UCSD-AML1 (cell line): ENCODE results near the gene ATG5.
"Not testable (repeated sequence)": the region's sequence is repeated elsewhere in the genome, so short reads cannot be mapped to it uniquely, and the experiment has no call there.

ENCODE experiments used
- DNase-seq: peaks from one replicate; lab custom pipeline; 2025; ENCODE audit not compliant: unreplicated experiment; lab: John Stamatoyannopoulos, UW

ATG5 gene

DNA sequence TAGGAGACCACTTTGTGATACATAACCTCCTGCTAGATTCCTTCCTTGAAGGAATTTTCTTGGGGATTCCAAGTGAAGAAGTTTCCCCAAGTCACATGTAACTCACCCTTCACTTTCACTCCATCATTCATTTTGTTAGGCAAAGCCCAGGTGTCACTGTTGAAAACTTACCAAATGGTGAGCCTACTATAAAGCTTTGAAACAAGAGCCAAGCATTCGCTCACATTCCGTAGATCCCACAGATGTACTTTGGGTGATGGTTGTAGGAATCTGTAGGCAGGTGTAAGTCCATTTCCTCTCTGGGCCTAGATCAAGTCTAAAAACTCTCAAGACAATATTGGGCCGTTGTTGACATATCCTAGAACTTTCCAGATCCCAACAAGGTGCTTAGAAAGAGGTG lies 165.4 kb downstream of the ATG5 start:
- no peak for DNase-seq

DNA sequence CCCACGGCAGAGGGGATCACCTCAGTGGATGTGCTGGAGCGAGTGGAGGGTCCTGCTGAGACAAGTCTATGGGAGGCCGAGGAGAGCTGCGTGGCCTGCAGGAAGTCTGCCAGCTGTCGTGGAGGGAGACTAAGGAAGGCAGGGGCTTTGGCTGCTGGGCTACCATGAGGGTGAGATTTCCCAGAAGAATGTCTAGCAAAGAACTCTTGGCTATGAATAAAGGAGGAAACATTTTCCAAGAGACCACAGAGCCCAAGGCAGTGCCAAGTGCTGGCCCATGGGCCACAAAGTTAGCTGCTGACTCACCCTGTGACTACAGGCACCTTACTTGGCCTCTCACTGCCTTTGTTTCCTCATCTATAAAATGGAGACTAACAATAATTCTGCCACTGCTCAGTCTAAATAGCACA lies 166.0 kb downstream of the ATG5 start:
- no peak for DNase-seq

DNA sequence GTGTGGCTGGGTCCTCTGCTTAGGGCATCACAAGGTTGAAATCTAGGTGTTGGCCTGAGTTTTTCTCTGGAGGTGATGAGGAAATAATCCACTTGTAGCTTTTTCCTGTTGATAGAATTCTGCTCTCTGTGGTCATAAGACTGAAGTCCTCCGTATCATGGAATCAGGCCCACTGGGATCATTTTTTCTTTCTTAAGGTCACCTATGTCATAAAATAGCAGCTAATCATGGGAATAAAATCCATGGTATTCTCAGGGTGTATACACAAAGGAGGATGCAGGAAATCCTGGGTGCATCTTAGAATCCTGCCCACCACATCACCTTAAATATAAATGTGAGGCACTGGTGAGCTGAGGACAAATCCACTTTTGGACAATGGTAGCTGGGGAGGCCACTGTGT lies 166.7 kb downstream of the ATG5 start:
- no peak for DNase-seq

DNA sequence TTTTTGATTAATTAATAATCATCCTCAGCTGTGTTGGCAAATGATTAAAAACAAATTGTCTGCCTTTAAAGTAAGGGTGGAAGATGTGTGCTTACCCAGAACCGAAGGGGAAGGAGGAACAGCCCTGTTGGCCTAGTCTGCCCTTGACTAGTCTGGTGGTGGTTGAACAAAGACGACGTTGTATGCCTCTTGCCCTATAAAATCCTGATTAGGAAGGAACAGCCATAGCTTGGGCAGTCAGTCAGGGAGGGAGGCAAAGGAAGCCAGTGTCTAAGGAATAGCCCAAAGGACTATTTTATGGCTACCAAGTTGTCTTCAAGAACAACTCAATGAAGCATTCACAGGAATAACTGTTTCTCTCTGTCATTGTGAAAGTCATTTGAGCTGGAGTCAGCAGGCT lies 168.7 kb downstream of the ATG5 start:
- DNase-seq: no peak

DNA sequence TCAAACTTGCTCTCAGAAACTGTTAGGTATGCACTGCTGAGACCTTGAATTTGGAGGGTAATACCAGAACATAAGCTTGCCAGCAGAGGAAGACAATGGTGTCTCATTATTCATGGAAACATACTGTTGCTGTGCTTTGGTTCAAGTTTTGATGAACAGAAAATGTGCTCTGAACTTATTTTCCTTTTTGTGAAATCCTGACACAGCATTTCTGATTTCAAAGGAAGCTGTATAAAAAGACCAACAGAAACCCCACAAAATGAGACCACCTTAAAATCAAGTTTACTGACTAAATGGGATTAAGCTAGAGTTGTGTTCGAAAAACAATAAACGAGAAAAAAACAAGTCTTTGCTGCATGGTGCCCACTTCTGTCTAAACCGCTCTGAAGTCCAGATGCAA lies 169.1 kb downstream of the ATG5 start:
- DNase-seq: no peak

DNA sequence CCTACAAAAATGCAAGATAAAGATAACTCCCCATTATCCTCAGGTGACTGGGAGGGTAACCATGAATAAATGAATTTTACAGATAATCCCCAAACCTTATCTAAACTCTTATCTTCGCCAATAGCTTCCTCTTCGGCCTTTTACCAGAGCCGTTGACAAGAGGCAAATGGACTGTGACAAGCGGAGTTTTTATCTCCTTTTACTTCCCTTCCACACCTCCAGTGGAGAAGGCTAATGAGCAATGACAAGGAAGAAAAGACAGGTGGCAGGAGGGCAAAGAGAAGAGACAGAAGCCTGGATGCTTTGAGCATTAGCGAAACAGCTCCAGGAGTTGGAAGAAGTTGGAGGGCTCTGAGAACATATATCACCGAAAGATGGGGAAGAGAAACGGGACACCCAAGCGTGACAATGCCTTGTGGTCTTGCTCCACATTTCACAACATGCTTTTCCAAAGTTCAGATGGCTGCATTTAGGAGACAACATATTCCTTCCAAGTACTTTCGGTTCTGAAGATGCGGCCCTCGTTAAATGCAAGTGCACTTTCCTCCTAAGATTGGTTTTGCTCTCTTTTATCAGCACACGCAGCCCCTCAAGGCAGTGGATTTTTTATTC lies 170.2 kb downstream of the ATG5 start:
- DNase-seq: no peak

DNA sequence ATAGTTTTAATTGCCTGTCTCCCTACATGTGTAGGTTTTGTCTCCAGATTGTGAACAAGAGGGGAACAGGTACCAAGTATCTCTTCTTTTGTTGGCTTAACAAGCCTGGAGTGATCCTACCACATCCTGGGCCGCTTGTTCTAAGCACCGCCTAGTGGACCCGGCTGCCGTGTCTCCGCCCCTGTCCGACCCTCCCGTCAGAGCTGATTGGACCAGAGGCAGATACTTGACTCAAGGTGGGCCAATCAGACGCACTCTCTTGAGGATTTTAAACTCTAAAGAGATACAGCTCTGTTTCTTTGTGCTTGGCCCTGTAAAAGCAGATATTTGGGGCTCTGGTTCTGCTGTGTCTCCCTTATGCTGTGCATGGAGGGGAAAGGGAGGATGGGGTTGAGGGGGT lies 171.2 kb downstream of the ATG5 start:
- DNase-seq: no peak

DNA sequence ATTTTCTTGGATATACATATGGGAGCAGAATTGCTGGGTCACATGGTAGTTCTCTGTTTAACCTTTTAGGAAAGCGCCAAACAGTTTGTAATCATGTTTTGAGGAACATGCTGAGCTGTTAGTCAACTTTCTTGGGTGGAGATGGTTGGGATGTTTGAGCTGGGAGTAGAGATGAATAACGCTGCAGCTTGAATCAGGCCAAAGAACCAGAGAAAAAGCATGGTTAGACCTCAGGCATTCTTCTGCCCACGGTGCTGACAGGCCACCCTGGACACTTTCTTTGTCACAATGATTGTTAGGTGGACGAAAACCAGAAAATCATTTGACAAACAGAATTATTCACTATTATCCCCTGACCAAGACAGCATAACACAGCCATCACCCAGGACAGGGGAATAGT lies 172.6 kb downstream of the ATG5 start:
- DNase-seq: no peak

DNA sequence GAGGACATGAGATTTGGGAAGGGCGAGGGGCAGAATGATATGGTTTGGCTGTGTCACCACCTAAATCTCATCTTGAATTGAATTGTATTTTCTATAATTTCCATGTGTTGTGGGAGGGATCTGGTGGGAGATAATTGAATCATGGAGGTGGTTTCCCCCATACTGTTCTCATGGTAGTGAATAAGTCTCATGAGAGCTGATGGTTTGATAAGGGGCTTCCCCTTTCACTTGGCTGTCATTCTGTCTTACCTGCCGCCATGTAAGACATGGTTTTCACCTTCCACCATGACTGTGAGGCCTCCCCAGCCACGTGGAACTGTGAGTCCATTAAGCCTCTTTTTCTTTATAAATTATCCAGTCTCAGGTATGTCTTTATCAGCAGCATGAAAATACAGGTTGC lies 173.1 kb downstream of the ATG5 start:
- not testable (repeated sequence) for DNase-seq

DNA sequence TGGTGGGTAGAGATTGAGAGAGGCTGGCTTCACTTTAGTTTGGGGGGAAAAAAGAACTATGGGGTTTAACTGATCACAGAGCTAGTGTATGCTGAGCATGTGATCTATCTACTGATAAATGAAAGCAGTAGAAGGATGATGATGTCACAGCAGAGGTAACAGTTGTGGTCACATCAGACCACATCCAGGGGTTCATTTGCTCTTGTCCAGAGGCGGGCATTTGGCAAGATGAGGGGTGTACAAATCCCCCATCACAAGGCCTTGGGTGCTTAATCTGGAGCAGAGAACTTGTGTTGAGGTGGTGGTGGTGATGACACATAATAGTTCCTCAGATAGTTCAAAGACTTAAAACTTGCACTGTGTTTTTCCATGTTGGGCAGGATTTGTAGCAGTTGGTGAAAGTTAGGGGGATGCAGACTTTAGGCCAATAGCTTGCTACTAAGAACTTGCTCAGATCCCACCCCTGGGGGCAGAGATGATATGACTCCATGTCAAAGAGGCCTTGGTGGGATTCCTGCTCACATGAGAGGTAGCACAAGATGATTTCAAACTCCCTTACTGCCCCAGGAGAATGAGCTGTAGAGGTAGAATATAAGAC lies 176.0 kb downstream of the ATG5 start:
- no peak for DNase-seq

DNA sequence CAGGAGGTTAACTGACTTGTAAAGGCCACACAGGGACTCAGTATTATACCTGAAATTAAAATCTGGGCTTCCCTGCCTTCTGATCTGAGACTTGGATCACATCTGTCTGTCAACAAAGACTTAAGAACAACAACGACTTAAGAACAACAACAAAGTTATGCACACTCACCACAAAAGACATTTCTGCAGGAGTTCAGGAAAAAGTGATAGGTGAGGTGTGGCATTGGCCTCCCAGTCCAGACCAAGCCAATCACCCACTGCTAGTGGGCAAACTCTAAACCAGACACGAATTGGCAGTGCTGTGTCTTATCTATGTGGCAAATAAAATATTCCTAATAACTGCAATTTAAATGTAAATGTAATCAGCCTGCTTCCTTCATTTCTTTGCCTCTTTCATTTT lies 178.1 kb downstream of the ATG5 start:
- DNase-seq: no peak

DNA sequence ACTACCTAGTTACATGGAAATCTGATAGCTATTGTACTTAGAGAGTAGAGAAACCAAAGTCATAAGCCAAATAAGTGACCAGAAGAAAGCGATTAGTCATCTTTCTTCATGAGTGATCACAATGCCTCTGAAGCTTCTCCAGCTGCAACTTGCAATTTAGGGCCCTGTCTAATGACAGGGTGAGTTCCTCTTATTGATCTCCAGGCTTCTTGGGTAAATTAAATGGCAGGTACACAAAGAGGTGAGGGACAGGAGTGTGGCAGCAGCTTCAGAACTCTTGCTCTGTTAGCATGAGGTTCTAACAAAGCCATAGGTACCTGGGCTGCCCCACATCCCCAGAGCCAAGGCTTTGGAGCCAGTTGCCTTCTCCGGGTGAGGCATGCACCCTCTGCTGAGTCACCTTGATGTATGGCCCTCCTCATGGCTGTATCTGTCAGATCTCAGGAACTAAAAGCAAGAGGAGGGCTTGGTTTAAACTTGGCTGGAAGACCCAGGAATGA lies 178.7 kb downstream of the ATG5 start:
- no peak for DNase-seq

DNA sequence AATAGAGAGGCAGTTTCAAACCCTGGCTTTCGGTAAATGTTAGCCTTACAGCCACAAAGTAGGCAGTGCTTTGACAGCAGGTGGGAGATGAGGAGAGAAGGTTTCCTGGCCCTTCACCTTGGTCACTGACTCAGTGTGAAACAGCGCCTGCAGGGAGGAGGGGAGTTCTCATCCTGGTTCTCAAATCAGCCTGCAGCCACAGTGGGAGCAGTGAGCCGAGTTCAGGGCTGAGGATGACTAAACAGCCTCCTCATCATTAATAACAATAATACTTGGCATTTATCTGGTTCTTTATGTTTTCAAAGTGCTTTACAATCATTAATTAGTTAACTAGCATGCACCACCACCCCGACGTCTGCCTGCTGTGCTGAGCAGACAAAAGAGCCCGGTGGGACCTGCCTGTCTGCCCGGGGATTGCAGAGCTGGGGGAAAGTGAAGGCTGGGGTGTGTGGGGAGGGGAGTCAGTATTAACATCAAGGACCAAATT lies 179.8 kb downstream of the ATG5 start:
- no peak for DNase-seq

DNA sequence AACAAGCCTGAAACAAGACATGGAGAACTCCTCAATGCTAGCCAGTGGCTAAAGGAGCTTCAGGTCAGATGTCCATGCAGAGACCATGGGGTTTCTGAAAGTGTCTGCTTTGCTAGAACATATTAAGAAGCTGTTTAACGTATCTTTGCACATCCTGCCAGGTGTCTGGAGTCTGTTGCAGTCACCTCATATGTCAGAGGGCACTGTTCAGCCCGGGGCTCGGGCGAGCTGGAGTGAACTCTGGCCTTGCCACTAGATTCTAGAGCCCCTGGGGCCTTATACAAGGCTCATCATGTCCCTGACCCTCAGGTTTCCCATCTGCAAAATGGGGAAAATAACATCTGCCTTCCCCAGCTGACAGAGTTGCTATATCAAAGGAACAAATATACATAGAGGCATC lies 180.4 kb downstream of the ATG5 start:
- no peak for DNase-seq

DNA sequence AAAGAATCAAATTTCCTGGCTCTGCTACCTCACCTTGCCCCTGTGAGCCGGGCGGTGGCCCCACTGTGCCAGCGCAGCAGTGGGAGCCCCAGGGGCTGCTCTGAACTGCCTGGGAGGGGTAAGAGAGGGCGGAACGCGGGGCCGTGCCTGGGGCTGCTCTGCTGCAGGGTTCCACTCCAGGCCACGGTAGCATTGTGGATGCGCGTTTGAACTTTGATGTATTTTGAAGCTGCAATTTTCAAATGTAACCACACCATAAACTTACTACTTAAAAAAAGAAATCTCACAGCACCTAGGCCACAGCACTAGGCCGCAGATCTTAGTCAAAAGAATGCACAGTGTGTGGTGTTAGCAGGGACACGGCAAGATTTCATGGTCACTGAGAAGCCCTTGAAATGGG lies 181.9 kb downstream of the ATG5 start:
- no peak for DNase-seq

DNA sequence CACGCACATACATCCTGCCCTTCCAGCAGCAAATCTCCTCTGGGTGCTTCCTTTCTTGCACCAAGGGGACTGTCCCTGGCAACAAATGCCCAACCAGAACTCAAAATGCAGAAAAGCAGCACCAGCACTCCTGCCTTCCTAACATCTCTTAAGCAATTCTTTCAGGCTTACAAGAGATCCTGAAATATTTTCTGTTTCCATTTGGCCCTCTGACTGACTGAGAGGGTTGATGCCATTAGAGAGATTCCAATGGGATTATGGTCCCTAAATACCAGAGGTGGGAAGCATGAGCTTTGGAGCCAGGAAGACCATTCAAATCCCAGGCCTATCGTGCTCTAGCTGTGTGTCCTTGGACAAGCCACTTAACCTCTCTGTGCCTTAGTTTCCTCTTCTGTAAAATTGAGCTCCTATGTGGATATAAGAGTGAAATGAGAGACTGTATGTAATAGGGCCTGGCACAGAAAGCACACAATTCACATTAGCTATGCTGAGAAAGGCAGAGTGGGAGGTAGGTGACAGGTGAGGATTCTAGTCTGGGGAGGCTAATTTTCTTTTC lies 182.6 kb downstream of the ATG5 start:
- no peak for DNase-seq

DNA sequence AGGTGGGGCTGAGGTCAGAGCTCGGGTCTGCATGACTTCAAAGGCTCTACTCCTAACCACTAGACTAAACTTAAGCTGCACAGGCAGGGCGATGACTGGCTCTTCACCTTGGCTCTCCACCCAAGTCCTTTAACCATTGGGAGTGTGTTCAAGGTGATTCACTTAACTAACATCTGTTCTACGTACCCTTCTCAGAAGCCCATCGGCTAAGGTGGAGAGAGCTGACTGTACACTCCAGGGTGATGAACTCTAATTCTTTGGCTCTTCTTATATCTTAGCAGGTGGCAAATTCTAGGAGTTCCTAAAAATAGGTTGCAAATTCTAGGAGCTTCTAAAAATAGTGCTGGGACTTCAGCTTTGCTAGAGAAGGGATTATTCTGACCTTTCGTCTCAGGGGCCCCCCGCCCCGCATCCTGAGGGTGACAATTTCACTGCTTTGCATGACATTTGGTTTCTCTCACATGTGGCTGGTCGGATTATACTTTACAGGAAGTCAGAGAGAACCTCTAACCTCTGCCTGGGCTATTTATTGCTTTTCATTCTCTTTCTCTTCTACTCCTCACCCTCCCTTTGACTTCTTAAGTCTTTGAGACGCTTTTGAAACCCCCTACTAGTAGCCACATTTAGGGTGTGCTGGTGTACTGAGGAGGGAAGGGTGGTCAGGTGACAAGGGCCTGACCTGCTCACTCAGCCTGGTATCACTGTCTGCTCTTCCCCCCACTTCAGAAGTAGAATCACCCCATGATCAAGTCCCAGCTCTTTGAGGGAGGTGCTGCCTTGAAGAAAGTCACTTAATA lies 183.9 kb downstream of the ATG5 start:
- peak; percentile 17 for DNase-seq

DNA sequence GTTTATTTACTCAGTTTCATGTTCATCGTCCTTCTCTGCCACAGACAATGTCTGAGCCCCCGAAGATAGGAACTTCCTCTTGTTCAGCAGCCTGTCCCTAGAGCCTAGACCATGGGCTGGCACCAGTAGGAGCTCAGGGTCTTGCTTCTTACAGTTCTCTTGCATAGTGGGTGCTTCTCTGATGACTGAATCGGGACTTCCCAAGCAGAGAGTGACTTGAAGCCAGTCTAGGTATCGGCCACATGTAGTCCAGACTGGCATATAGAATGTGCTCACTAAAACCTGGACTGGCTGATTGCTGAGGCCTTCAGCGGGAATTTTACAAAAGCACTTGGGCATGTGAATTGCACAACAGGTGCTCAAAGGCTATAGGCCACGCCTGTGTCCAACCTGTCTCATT lies 187.4 kb downstream of the ATG5 start:
- DNase-seq: no peak

DNA sequence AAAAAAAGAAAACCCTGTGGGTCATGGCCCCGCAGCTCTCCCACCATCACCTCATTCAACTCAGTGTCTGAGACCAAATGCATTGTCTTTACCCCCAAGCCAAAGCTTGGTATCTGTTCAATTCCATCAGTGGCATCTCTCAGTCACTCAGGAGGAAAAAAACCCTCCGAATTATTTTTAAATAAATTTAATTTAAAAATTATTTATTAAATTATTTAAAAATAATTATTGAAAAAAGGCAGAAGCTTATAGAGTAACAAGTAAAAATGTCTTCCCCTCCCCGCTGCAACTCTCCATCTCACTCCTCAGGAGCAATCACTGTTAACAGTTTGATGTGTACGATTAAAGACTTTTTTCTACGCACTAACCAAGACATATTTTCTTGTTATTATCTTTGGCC lies 188.7 kb downstream of the ATG5 start:
- no peak for DNase-seq

DNA sequence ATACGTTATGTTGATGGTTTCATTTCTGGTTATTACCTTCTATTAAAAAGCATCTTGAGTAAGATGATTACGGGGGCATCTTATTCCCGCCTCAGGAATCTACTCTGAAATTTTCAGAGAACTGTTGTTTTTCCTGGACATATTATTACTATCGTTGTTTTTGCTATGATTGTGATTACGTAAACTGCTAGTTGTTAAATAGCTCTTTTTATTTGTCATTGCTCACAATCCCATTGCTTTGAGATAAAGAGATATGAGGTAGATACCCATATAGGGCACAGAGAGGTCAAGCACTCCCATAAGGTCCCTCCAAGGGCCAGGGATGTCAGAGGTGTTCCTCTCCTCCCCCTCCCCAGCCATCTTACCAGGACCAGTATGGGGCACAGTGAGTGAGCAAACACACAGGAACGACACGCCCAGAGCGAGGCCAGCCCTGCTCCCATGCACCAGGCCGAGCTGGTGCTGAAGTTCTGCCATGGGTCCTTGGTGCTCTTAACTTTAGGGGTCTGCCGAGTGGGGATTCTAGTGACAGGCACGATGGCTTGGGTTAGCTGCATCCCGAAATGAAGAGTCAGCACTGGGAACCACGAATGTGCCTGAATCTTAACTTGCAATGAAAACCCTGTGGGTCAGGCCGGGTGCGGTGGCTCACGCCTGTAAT lies 189.5 kb downstream of the ATG5 start:
- no peak for DNase-seq

DNA sequence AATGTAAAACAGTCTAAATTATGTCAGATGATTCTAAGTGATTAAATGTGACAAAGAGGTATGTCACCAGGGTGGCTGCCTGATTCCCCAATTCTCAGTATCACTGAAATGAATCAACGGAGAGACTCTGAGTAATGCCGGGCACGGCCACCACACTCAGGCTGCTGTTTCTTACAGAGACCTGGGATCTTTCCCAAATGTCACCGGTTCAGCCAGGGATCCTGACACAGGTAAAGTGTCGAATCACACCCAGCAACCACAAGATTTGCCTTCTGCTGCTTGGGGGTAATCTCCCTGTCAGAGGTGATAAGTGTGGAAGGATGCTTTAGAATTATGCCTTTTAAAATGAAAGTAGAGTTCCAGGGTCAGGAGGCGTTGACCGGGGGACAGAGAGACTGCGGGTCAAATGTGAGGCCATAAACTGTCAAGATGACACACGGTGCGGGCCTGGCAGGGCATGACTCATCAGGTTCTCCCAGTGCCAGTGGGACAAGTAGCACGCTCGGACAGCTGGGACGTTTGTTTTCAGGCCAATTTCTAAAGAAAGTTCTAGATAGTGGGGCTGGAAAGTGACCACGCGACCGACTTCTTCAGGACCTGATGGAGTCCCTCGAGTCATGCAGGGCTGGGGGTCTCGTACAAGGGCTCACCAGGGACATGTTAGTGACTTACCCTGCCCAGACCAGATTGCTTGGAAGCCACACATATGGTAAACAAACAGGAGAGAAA lies 190.5 kb downstream of the ATG5 start:
- DNase-seq: no peak
